Fibroblast of gingiva (primary cell): ENCODE data around the gene SVIL.
A peak's percentile ranks its signal among the peaks of the same experiment; 100 is the strongest.
"Not testable (repeated sequence)": the region's sequence is repeated elsewhere in the genome, so short reads cannot be mapped to it uniquely, and the experiment has no call there.

Experiments used
- DNase-seq: peaks from one replicate; pipeline ENCODE4 v3.0.0-alpha.2; 2011; ENCODE audit warnings: low read depth

SVIL gene

GRCh38 chr10:29515104-29515503 lies 119.7 kb downstream of the SVIL start:
- DNase-seq, result not testable (repeated sequence)

GRCh38 chr10:29514306-29514705 lies 120.5 kb downstream of the SVIL start:
- no peak for DNase-seq

GRCh38 chr10:29512425-29512974 lies 122.3 kb downstream of the SVIL start:
- DNase-seq, result no peak

GRCh38 chr10:29511806-29512205 lies 123.0 kb downstream of the SVIL start:
- not testable (repeated sequence) for DNase-seq

- DNase-seq, result not testable (repeated sequence)
These were observed 124.2 kb downstream of the SVIL start for GRCh38 chr10:29510483-29511157.

- DNase-seq, result no peak
These were observed 126.1 kb downstream of the SVIL start for GRCh38 chr10:29508554-29509244.

GRCh38 chr10:29507750-29508149 lies 127.0 kb downstream of the SVIL start:
- not testable (repeated sequence) for DNase-seq

GRCh38 chr10:29506324-29506921 lies 128.3 kb downstream of the SVIL start:
- not testable (repeated sequence) for DNase-seq

- no peak for DNase-seq
These were observed 132.4 kb downstream of the SVIL start for GRCh38 chr10:29502351-29502750.

GRCh38 chr10:29501692-29502091 lies 133.1 kb downstream of the SVIL start:
- peak; percentile 79 for DNase-seq

- DNase-seq, result no peak
These were observed 134.7 kb downstream of the SVIL start for GRCh38 chr10:29499993-29500537.

- DNase-seq, result peak; percentile 52
These were observed 138.2 kb downstream of the SVIL start for GRCh38 chr10:29496341-29497162.

- DNase-seq, result no peak
These were observed 139.4 kb downstream of the SVIL start for GRCh38 chr10:29495366-29495765.

- DNase-seq, result no peak
These were observed 141.1 kb downstream of the SVIL start for GRCh38 chr10:29493697-29494096.

- no peak for DNase-seq
These were observed 142.0 kb downstream of the SVIL start for GRCh38 chr10:29492774-29493173.

GRCh38 chr10:29491918-29492317 lies 142.9 kb downstream of the SVIL start:
- no peak for DNase-seq

GRCh38 chr10:29490781-29491280 lies 143.9 kb downstream of the SVIL start:
- DNase-seq, result not testable (repeated sequence)

- not testable (repeated sequence) for DNase-seq
These were observed 146.3 kb downstream of the SVIL start for GRCh38 chr10:29488471-29488870.

GRCh38 chr10:29487884-29488266 lies 146.9 kb downstream of the SVIL start:
- DNase-seq, result not testable (repeated sequence)

- not testable (repeated sequence) for DNase-seq
These were observed 147.5 kb downstream of the SVIL start for GRCh38 chr10:29487032-29487883.

- no peak for DNase-seq
These were observed 148.3 kb downstream of the SVIL start for GRCh38 chr10:29486433-29486832.
